Anterior cingulate cortex (tissue), 58 donors: ENCODE data around the gene CT83.

Source experiments
- DNase-seq, 58 donors: peaks; one replicate each; lab custom pipeline; 2025; lab: John Stamatoyannopoulos, UW

The CT83 gene, protein sequence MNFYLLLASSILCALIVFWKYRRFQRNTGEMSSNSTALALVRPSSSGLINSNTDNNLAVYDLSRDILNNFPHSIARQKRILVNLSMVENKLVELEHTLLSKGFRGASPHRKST

DNA sequence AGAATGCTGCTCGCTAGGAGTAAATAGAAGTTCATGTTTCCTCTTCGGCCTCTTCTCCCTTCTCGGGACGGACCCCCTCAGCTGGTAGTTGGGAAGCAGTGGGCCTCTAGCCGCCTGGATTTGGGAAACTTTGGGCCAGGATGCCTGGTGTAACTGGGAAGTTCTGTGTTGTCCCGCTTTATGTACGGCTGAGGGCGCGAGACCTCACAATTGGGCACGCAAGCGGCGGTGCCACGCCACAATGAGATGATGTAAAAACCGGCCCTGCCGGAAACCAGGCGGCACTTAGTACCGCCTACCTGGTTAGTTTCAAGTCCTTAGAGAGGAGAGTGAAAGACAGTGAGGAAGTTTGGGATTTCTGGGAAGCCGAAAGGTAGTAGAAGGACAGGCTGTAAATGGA is at the start of gene CT83:
Gene CT83 (minus strand): TSS at position 155 of the 400 bp plus-strand sequence. CDS start 120 bp downstream, at position 35.
- DNase-seq = no peak

DNA sequence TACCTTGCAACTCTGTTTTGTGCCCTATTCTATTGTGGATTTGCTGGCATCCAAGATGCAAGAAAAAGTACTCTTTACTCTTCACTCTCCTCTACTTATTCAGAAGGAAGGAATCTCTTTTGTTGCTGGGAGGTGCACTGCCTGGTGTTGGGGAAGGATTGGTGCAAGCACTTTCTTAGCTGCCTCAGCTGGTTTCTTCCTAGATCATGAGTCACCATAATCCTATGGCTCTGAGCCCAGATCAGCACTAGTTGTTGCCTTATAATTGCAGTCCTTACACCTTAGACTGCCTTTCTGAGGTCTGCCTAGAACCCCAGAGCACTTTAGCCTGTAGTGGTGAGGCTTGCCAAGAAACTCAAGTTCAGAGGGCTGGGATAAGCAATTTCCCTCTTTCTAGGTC is 37.0 kb upstream of the CT83 start:
- DNase-seq = no peak

DNA sequence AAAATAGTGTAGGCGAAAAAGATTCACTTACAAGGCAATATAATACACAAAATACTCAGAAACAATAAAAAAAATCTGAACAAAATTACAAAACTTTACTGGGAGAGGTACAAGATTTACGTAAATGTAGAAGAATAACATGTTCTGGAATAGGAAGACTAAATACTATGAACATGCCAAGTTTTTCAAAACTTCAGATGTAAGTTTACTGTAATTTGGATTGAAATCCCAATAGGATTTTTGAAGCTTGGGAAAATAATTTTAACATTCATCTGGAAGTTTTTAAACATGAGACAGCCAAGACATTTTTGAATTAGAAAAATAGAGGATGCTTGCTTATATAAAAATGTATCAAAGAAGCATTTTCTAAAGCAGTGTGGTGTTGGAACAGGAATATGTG is 30.5 kb upstream of the CT83 start:
- DNase-seq = no peak

DNA sequence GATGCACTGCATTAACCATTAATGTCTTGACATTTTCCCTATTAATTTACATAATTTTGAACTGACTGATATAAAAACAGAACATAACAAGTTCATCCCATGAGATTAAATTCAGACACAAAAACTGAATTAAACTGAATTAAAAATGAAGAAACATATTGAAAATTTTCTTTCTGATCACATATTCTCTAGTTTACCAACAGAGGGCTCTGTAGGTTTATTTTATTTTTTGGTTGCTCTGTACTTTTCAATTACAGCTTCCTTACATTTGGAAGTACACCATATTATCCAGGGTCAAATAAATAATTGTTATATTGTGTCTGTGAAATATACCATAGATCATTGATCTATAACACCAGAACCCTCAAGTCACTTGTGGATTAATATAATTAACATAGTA is 27.3 kb upstream of the CT83 start:
- no peak for DNase-seq

DNA sequence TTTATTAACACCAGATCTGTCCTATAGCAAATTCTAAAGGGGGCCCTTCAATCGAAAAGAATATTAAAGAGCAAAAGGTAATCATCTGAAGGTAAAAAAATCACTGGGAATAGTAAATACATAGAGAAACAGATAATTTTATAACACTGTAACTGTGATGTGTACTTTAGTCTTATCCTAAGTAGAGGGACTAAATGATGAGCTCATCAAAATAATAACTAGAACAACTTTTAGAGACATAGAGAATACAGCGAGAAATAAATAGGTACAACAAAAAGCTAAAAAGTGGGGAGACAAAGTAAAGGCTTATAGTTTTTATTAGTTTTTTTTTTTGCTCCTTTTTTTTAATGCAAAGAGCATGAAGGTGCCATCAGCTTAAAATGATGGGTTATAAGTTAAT is 17.3 kb upstream of the CT83 start:
- DNase-seq = no peak

DNA sequence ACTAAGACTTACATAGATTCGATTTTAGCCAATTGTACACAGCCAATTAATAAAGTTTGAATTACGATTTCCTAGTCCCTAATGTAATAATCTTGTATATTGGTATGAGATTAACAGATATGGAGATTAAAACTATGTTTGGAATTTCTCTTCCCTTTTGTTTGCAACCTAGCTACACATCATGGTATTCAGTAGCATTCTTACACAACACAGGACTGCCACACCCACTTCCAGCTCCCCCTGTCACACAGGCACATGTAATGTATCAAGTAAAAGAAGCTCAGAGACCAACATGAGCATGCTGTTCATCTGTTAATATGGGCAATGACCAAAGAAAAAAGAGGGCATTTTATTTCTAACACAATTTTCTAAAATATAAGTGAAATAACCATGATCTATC is 13.6 kb downstream of the CT83 start:
- no peak for DNase-seq

DNA sequence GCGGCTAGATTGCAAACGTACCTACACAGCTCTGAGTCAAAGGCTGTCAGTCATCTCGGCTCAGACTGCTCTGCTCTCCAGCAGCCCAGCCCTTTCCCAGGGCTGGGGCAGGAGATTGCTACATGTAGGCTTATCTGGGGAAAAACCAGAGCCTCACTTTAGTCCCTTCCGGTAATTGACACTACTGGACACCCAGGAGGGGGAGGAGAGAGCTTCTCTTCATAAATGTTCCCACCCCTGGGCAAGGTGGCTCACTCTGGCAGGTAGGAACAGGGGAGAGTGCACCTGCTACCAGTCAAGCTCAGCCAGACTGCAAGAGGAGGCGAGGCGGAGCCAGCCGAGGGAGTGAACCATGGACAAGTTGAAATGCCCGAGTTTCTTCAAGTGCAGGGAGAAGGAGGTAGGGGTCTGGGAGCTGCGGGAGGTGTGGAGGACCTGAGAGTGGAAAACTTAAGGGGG is 26.4 kb downstream of the CT83 start, which contains the start of gene SLC6A14:
Gene SLC6A14 (plus strand): TSS at position 249 of the 459 bp plus-strand sequence. CDS start 104 bp downstream, at position 353.
- DNase-seq = no peak

DNA sequence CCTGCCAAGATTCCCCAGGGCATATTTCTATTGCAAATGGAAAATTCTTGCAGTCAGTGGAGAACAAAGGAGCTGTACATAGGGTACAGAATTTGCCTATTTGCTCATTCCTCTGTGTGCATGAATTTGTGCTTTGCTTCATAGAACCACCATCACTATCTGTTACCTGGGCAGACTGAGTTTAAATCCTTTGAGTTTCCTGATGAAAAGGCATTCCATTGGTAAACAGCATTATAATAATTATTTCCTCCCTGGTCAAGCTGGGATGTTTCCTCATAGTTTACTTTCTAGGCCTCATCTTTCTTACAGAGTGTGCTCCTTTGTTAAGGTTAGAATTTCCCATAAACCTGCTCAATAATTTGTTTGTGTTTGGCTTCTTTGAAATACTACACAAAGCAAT is 27.2 kb downstream of the CT83 start:
- no peak for DNase-seq

DNA sequence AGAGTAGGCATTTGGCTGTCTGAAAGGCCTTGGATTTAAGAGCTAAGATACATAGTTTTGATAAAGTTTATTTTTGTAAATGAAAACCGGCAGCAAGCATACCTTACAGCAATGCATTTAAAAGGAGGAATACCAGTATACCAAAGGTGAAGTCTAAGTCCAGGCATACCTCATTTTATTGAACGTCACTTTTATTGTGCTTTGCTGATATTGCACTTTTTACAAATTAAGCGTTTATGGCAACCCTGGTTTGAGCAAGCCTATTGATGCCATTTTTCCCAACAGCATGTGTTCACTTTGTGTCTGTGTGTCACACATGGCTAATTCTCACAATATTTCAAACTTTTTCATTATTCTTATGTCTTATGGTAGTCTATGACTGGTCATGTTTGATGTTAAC is 34.8 kb downstream of the CT83 start:
- DNase-seq = no peak

DNA sequence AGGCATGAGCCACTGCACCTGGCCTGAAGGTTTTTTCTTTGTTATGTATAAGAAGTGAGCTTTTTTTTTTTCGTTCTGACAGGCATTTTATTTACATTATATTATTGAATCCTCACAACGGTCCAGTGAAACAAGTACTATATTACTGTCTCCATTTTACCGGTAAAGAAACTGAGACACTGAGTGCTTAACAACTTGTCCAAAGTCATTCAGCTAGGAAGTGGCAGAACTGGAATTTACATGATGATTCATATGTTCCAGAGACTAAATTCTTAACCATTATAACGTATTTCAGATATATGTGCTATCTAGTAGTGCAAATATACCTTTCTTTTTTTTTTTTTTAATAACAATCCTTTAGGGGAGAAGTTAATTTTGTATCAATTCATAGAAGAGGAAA is 44.8 kb downstream of the CT83 start:
- no peak for DNase-seq

DNA sequence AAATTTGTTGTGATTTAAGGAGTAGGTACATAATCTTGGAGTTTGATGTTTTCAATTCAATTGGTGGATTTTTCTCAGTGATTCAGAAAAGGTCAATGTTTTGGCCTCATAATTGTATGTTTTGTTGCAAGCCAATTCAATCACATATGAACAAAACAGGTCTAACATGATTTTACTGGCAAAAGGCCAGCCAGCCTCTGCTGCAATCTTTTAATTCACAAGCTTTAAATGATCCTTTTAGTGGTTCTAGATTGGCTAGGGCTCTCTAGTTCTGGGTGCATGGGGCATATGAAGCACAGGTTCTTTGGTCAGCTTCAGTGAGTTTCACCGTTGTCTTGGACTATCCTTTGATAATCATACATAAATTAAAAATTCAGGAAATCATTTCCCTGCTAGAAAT is 45.6 kb downstream of the CT83 start:
- no peak for DNase-seq

DNA sequence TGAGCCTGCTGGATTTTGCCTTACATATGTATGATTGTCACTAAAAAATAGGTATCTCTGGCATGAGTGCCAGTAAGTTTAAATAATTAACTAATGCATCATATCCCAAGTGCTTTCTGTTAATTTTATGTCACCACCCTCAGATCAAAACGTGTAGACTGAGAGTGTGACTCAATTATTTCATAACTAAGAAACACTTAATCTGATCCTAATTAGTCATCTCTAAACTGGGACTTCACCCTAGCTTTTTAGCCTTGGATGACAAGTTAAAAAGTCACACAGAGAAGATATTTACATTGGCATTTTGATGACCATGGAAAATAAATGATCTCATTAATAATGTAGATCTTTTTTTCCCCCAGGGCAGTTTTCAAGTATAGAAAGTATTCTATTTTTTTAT is 49.5 kb downstream of the CT83 start:
- DNase-seq = no peak
